MCF 10A (cell line): ENCODE measurements around the gene RNF220. TPM values are rescaled to one million over a fixed set of nuclear protein-coding genes. Genes with fewer than 3 reads are reported as not detected.

Experiments used
- BruUV-seq: library from RNA; stranded (reverse); fragments of 400-500 nt; replicated peaks from 2 replicates; lab custom pipeline; 2021; lab: Mats Ljungman, UMichigan
- CTCF ChIA-PET: fragments of 300-600 bp; sonication (Branson Sonifier 250); formaldehyde crosslinking; extraction: SDS; loops from one replicate; lab custom pipeline; 2021; ENCODE audit warnings: antibody characterized with exemption, inconsistent platforms; lab: Yijun Ruan, JAX
- POLR2A ChIA-PET: fragments of 300-600, 350-650 bp; sonication (Branson Sonifier 250); formaldehyde crosslinking; extraction: SDS; loops from one replicate; lab custom pipeline; 2020; ENCODE audit warnings: antibody characterized with exemption, inconsistent platforms; lab: Yijun Ruan, JAX
- DNase-seq: peaks from one replicate; pipeline ENCODE4 v3.0.0-alpha.2; 2018; ENCODE audit not compliant: unreplicated experiment
- H3K27ac Mint-ChIP-seq: one replicate; pipeline ENCODE4 v1.8.0; 2022; ENCODE audit warnings: mild to moderate bottlenecking, low read depth, mixed read lengths; ENCODE audit not compliant: unreplicated experiment
- H3K27me3 Mint-ChIP-seq: one replicate; pipeline ENCODE4 v1.8.0; 2022; ENCODE audit warnings: mixed read lengths; ENCODE audit not compliant: insufficient read depth, unreplicated experiment
- H3K36me3 Mint-ChIP-seq: one replicate; pipeline ENCODE4 v1.8.0; 2022; ENCODE audit warnings: mild to moderate bottlenecking, moderate library complexity, mixed read lengths; ENCODE audit not compliant: insufficient read depth, unreplicated experiment
- H3K4me1 Mint-ChIP-seq: one replicate; pipeline ENCODE4 v1.8.0; 2022; ENCODE audit warnings: mixed read lengths; ENCODE audit not compliant: insufficient read depth, unreplicated experiment
- H3K4me3 Mint-ChIP-seq: one replicate; pipeline ENCODE4 v1.8.0; 2022; ENCODE audit warnings: mild to moderate bottlenecking, moderate library complexity, mixed read lengths; ENCODE audit not compliant: unreplicated experiment
- H3K9me3 Mint-ChIP-seq: one replicate; pipeline ENCODE4 v1.8.0; 2022; ENCODE audit warnings: mixed read lengths; ENCODE audit not compliant: unreplicated experiment
- intact Hi-C: fragments of 100-400 bp; cut with micrococcal nuclease; formaldehyde crosslinking; loops from 2 replicates; pipeline ENCODE4 v1.14.1; 2022
- total RNA-seq: library from RNA; stranded (reverse); gene quantifications from 2 replicates; pipeline ENCODE4 v1.2.3, GENCODE V29; 2022
- TF ChIP-seq, protein P1 (sequence below): fragments of 200-600 bp; IDR thresholded peaks from one replicate; pipeline ENCODE4 v1.8.0; 2022; ENCODE audit warnings: antibody characterized with exemption, mild to moderate bottlenecking; ENCODE audit not compliant: unreplicated experiment

Gene RNF220
- total RNA-seq, 1 experiment from 2014 or later, result 67.1 TPM

DNA sequence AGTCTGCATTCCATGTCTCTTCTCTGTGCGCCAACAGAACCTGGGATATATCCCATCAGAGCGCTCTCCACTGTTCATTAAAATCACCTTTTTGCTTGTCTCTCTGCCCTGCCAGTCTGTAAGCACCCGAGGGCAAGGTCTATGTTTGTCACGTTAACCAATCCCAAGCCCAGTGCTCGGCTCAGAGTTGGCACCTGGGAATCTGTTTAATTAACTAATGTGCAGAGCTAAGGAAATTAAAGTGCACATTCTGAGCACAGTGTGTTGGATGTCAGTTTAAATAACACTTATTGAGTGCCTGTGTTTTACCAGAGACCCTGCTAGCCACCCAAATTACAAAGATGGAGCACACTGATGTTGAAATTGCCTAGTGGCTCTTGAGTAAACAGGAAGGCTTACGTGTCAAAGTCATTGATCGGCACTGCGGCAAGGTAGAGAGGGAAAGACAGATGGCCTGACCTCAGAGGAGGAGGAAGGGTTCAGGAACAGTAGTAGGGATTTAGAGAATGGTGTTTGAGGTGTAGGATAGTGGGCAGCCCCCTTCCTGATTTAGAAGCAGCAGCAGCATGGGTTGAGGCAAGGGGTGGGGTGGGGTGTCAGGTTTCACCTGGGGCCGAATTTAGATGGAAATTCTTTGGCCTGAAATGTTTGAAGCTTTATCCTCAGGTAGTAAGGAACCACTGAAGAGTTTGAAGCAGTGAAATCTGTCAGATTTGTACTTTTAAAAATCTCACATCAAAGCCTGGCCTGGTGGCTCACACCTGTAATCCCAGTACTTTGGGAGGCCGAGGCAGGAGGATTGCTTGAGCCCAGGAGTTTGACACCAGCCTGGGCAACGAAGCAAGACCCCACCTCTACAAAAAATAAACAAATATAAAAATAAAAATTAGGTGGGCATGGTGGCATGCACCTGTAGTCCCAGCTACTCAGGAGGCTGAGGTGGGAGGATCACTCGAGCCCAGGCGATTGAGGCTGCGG lies 277.1 kb downstream of the RNF220 start:
- no peak for DNase-seq
- Mint-ChIP-seq H3K27ac (no peak overlapping the region), H3K36me3 (no peaks in the 10 kb centered on the region), H3K4me3 (no peak overlapping the region), H3K4me1 (no peaks in the 10 kb centered on the region), H3K27me3 (no peaks in the 10 kb centered on the region), H3K9me3 (no peaks in the 10 kb centered on the region)
- BruUV-seq, result no TSS peak
- intact Hi-C loops, result no loop called here
- POLR2A ChIA-PET, result no interaction called here
- TF ChIP-seq, protein P1, sequence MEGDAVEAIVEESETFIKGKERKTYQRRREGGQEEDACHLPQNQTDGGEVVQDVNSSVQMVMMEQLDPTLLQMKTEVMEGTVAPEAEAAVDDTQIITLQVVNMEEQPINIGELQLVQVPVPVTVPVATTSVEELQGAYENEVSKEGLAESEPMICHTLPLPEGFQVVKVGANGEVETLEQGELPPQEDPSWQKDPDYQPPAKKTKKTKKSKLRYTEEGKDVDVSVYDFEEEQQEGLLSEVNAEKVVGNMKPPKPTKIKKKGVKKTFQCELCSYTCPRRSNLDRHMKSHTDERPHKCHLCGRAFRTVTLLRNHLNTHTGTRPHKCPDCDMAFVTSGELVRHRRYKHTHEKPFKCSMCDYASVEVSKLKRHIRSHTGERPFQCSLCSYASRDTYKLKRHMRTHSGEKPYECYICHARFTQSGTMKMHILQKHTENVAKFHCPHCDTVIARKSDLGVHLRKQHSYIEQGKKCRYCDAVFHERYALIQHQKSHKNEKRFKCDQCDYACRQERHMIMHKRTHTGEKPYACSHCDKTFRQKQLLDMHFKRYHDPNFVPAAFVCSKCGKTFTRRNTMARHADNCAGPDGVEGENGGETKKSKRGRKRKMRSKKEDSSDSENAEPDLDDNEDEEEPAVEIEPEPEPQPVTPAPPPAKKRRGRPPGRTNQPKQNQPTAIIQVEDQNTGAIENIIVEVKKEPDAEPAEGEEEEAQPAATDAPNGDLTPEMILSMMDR, result no peak
- CTCF ChIA-PET, result interaction anchor here (0.6 to 0.7 kb wide), 2 partner anchors 11 to 635 kb away, joined by 3 to 4 read pairs; no protein-coding TSS in a partner anchor

DNA sequence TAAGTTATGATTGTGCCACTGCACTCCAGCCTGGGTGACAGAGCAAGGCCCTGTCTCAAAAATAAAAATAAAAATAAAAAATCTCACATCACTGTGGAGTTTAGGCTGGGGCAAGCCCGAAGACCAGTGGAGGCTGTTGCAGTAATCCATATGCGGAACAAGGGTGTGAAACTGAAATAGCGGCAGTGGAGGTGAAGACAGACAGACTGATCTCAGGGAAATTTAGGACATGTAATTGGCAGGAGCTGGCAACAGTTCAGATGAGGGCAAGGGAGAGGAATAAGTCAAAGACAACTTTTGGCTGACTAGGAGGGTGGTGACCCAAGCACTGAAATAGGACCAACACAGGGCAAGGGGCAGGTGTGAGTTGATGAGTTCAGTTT lies 277.8 kb downstream of the RNF220 start:
- no peak overlapping the region for H3K27ac Mint-ChIP-seq
- no peaks in the 10 kb centered on the region for H3K27me3 Mint-ChIP-seq
- H3K9me3 Mint-ChIP-seq, result no peaks in the 10 kb centered on the region
- ChIA-PET POLR2A (no interaction called here), CTCF (no interaction called here)
- BruUV-seq, result no TSS peak
- intact Hi-C loops, result no loop called here
- no peak overlapping the region for H3K4me3 Mint-ChIP-seq
- H3K4me1 Mint-ChIP-seq, result no peaks in the 10 kb centered on the region
- H3K36me3 Mint-ChIP-seq, result no peaks in the 10 kb centered on the region
- no peak for DNase-seq
- TF ChIP-seq, protein P1, result no peak

DNA sequence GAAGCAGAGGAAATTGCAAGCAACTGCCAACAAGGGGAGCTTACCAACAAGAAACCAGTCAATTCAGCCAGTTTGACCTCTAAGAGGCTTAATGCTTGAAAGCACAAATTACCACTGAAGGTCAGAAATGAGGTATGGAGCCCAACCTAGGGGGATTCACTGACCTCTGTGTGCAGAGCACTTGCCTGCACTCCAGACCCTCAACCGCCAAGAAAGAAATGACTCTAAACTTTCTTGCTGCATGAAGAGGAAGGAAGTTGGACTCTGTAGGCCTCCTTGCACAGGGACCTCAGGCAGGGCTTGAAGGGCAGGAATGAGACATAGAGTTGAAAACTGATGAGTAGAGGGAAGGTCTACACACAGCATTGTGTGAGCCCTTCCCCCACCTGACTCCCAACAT lies 279.5 kb downstream of the RNF220 start:
- Mint-ChIP-seq H3K9me3 (no peaks in the 10 kb centered on the region), H3K36me3 (no peaks in the 10 kb centered on the region), H3K4me1 (no peaks in the 10 kb centered on the region), H3K27me3 (no peaks in the 10 kb centered on the region), H3K4me3 (no peak overlapping the region), H3K27ac (no peak overlapping the region)
- BruUV-seq, result no TSS peak
- intact Hi-C loops, result no loop called here
- POLR2A ChIA-PET, result interaction anchor here (1.5 kb wide), 1 partner anchor 13 kb away, joined by 3 read pairs; no protein-coding TSS in a partner anchor
- DNase-seq, result no peak
- CTCF ChIA-PET, result interaction anchor here (0.6 to 2.0 kb wide), 3 partner anchors 9 to 50 kb away, joined by 3 to 7 read pairs (median 4); no protein-coding TSS in a partner anchor
- TF ChIP-seq, protein P1, result no peak

DNA sequence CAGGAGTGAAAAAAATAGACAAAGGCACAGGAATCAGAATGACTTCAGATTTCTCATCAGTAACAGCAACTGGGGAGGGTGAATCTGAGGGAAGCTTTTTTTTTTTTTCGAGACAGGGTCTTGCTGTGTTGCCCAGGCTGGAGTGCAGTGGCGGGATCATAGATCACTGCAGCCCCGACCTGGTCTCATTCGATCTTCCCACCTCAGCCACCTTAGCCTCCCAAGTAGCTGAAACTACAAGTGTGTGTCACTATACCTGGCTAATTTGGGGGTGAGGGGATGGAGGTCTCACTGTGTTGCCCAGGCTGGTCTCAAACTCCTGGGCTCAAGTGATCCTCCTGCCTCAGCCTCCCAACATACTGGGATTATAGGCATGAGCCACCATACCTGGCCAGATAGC lies 280.2 kb downstream of the RNF220 start:
- CTCF ChIA-PET, result interaction anchor here (0.6 to 2.0 kb wide), 3 partner anchors 9 to 927 kb away, joined by 3 to 7 read pairs (median 4); no protein-coding TSS in a partner anchor
- Mint-ChIP-seq H3K27ac (no peak overlapping the region), H3K9me3 (no peaks in the 10 kb centered on the region), H3K4me3 (no peak overlapping the region), H3K36me3 (no peaks in the 10 kb centered on the region), H3K27me3 (no peaks in the 10 kb centered on the region), H3K4me1 (no peaks in the 10 kb centered on the region)
- POLR2A ChIA-PET, result no interaction called here
- no TSS peak for BruUV-seq
- no peak for DNase-seq
- TF ChIP-seq, protein P1, result no peak
- intact Hi-C loops, result no loop called here
